Measurements from ENCODE around the gene DUXB. TPM values are rescaled to one million over a fixed set of nuclear protein-coding genes. Genes with fewer than 3 reads are reported as not detected.

Gene DUXB
- not detected in 2 replicates for total RNA-seq (2014; rRNA removed; shearing (Covaris generic); ENCODE audit: low replicate concordance)

GRCh38 chr16:75701361-75701760, at the start of gene DUXB:
DUXB (minus strand) TSS chr16:75701461; CDS start chr16:75701418, 43 bp downstream.
- DNase-seq: no peak
- Histone ChIP-seq H3K36me3 (ENCODE audit: insufficient read depth, low read length) (no peaks in the 10 kb centered on the region), H3K27ac (ENCODE audit: low read length) (no peak within 1 kb of the TSS), H4K20me1 (ENCODE audit: insufficient read depth, low read depth, low read length) (no peaks in the 10 kb centered on the region), H3K27me3 (ENCODE audit: low read length) (no peaks in the 10 kb centered on the region), H3K9ac (ENCODE audit: low read length) (no peak within 1 kb of the TSS), H3K79me2 (ENCODE audit: low read length) (no peaks in the 10 kb centered on the region), H2AFZ (ENCODE audit: low read length) (no peak within 1 kb of the TSS), H3K4me3 (ENCODE audit: low read length) (no peak within 1 kb of the TSS), H3K9me3 (ENCODE audit: low read length) (no peaks in the 10 kb centered on the region), H3K4me2 (ENCODE audit: low read depth, low read length, poor library complexity, severe bottlenecking) (no peak within 1 kb of the TSS), H3K4me1 (ENCODE audit: low read length) (no peaks in the 10 kb centered on the region), H3K9me2 (replicated peaks; ENCODE audit: insufficient read depth, low read length) (no peaks in the 10 kb centered on the region)

- H3K4me1 ChIP-seq (ENCODE audit: low read length): no peaks in the 10 kb centered on the region
- no peaks in the 10 kb centered on the region for H4K20me1 ChIP-seq (ENCODE audit: insufficient read depth, low read depth, low read length)
- H3K9ac ChIP-seq (ENCODE audit: low read length): no peak overlapping the region
- H2AFZ ChIP-seq (ENCODE audit: low read length): no peak overlapping the region
- no peaks in the 10 kb centered on the region for H3K27me3 ChIP-seq (ENCODE audit: low read length)
- H3K79me2 ChIP-seq (ENCODE audit: low read length): no peaks in the 10 kb centered on the region
- no peaks in the 10 kb centered on the region for H3K36me3 ChIP-seq (ENCODE audit: insufficient read depth, low read length)
- DNase-seq: no peak
- H3K4me3 ChIP-seq (ENCODE audit: low read length): no peak overlapping the region
- H3K4me2 ChIP-seq (ENCODE audit: low read depth, low read length, poor library complexity, severe bottlenecking): no peak overlapping the region
- H3K27ac ChIP-seq (ENCODE audit: low read length): no peak overlapping the region
- no peaks in the 10 kb centered on the region for H3K9me2 ChIP-seq (replicated peaks; ENCODE audit: insufficient read depth, low read length)
- no peaks in the 10 kb centered on the region for H3K9me3 ChIP-seq (ENCODE audit: low read length)
Observed at GRCh38 chr16:75750528-75750927, 49.3 kb upstream of the DUXB start.

- Histone ChIP-seq H3K9me3 (ENCODE audit: low read length) (peaks cover 21% of the 10 kb centered on the region), H4K20me1 (ENCODE audit: insufficient read depth, low read depth, low read length) (no peaks in the 10 kb centered on the region), H3K9ac (ENCODE audit: low read length) (no peak overlapping the region), H3K79me2 (ENCODE audit: low read length) (no peaks in the 10 kb centered on the region), H3K4me3 (ENCODE audit: low read length) (no peak overlapping the region), H3K9me2 (replicated peaks; ENCODE audit: insufficient read depth, low read length) (no peaks in the 10 kb centered on the region), H3K4me2 (ENCODE audit: low read depth, low read length, poor library complexity, severe bottlenecking) (no peak overlapping the region), H2AFZ (ENCODE audit: low read length) (no peak overlapping the region), H3K27ac (ENCODE audit: low read length) (no peak overlapping the region), H3K27me3 (ENCODE audit: low read length) (no peaks in the 10 kb centered on the region), H3K4me1 (ENCODE audit: low read length) (no peaks in the 10 kb centered on the region), H3K36me3 (ENCODE audit: insufficient read depth, low read length) (no peaks in the 10 kb centered on the region)
- DNase-seq: peak; percentile 2
Observed at GRCh38 chr16:75746359-75746758, 45.1 kb upstream of the DUXB start.

GRCh38 chr16:75745823-75746222, 44.6 kb upstream of the DUXB start:
- no peaks in the 10 kb centered on the region for H3K79me2 ChIP-seq (ENCODE audit: low read length)
- no peak overlapping the region for H3K4me3 ChIP-seq (ENCODE audit: low read length)
- peak; percentile 26 for DNase-seq
- peaks cover 27% of the 10 kb centered on the region for H3K9me3 ChIP-seq (ENCODE audit: low read length)
- H3K9me2 ChIP-seq (replicated peaks; ENCODE audit: insufficient read depth, low read length): no peaks in the 10 kb centered on the region
- no peaks in the 10 kb centered on the region for H3K4me1 ChIP-seq (ENCODE audit: low read length)
- H4K20me1 ChIP-seq (ENCODE audit: insufficient read depth, low read depth, low read length): no peaks in the 10 kb centered on the region
- no peak overlapping the region for H3K9ac ChIP-seq (ENCODE audit: low read length)
- no peak overlapping the region for H3K27ac ChIP-seq (ENCODE audit: low read length)
- no peaks in the 10 kb centered on the region for H3K27me3 ChIP-seq (ENCODE audit: low read length)
- no peaks in the 10 kb centered on the region for H3K36me3 ChIP-seq (ENCODE audit: insufficient read depth, low read length)
- no peak overlapping the region for H2AFZ ChIP-seq (ENCODE audit: low read length)
- H3K4me2 ChIP-seq (ENCODE audit: low read depth, low read length, poor library complexity, severe bottlenecking): no peak overlapping the region

- Histone ChIP-seq H4K20me1 (ENCODE audit: insufficient read depth, low read depth, low read length) (no peaks in the 10 kb centered on the region), H3K9me3 (ENCODE audit: low read length) (peaks cover 28% of the 10 kb centered on the region)
Observed at GRCh38 chr16:75745242-75745641, 44.0 kb upstream of the DUXB start.

GRCh38 chr16:75742424-75743047, 41.3 kb upstream of the DUXB start:
- Histone ChIP-seq H3K9me2 (replicated peaks; ENCODE audit: insufficient read depth, low read length) (no peaks in the 10 kb centered on the region), H3K27ac (ENCODE audit: low read length) (no peak overlapping the region), H3K4me1 (ENCODE audit: low read length) (no peaks in the 10 kb centered on the region), H3K9me3 (ENCODE audit: low read length) (peaks cover 28% of the 10 kb centered on the region), H3K27me3 (ENCODE audit: low read length) (no peaks in the 10 kb centered on the region), H4K20me1 (ENCODE audit: insufficient read depth, low read depth, low read length) (no peaks in the 10 kb centered on the region), H3K79me2 (ENCODE audit: low read length) (no peaks in the 10 kb centered on the region), H3K4me3 (ENCODE audit: low read length) (no peak overlapping the region), H3K9ac (ENCODE audit: low read length) (no peak overlapping the region), H3K4me2 (ENCODE audit: low read depth, low read length, poor library complexity, severe bottlenecking) (no peak overlapping the region), H3K36me3 (ENCODE audit: insufficient read depth, low read length) (no peaks in the 10 kb centered on the region), H2AFZ (ENCODE audit: low read length) (no peak overlapping the region)
- peak; percentile 50 for DNase-seq

More at GRCh38 chr16:75745242-75745641, 44.0 kb upstream of the DUXB start:
- Histone ChIP-seq H3K27me3 (ENCODE audit: low read length) (no peaks in the 10 kb centered on the region), H3K4me3 (ENCODE audit: low read length) (no peak overlapping the region), H3K4me2 (ENCODE audit: low read depth, low read length, poor library complexity, severe bottlenecking) (no peak overlapping the region), H3K27ac (ENCODE audit: low read length) (no peak overlapping the region), H3K9ac (ENCODE audit: low read length) (no peak overlapping the region), H3K79me2 (ENCODE audit: low read length) (no peaks in the 10 kb centered on the region), H3K4me1 (ENCODE audit: low read length) (no peaks in the 10 kb centered on the region), H2AFZ (ENCODE audit: low read length) (no peak overlapping the region), H3K9me2 (replicated peaks; ENCODE audit: insufficient read depth, low read length) (no peaks in the 10 kb centered on the region), H3K36me3 (ENCODE audit: insufficient read depth, low read length) (no peaks in the 10 kb centered on the region)
- DNase-seq: peak; percentile 38

- DNase-seq: peak; percentile 27
- Histone ChIP-seq H3K27ac (ENCODE audit: low read length) (no peak overlapping the region), H3K36me3 (ENCODE audit: insufficient read depth, low read length) (no peaks in the 10 kb centered on the region), H3K27me3 (ENCODE audit: low read length) (no peaks in the 10 kb centered on the region), H3K9ac (ENCODE audit: low read length) (no peak overlapping the region), H2AFZ (ENCODE audit: low read length) (no peak overlapping the region), H3K9me3 (ENCODE audit: low read length) (no peaks in the 10 kb centered on the region), H3K9me2 (replicated peaks; ENCODE audit: insufficient read depth, low read length) (no peaks in the 10 kb centered on the region), H3K4me1 (ENCODE audit: low read length) (no peaks in the 10 kb centered on the region), H3K79me2 (ENCODE audit: low read length) (no peaks in the 10 kb centered on the region), H4K20me1 (ENCODE audit: insufficient read depth, low read depth, low read length) (no peaks in the 10 kb centered on the region), H3K4me2 (ENCODE audit: low read depth, low read length, poor library complexity, severe bottlenecking) (no peak overlapping the region), H3K4me3 (ENCODE audit: low read length) (no peak overlapping the region)
Observed at GRCh38 chr16:75733305-75734211, 32.3 kb upstream of the DUXB start.

GRCh38 chr16:75732871-75733270, 31.6 kb upstream of the DUXB start:
- Histone ChIP-seq H3K9me2 (replicated peaks; ENCODE audit: insufficient read depth, low read length) (no peaks in the 10 kb centered on the region), H2AFZ (ENCODE audit: low read length) (no peak overlapping the region), H3K4me2 (ENCODE audit: low read depth, low read length, poor library complexity, severe bottlenecking) (no peak overlapping the region), H3K4me3 (ENCODE audit: low read length) (no peak overlapping the region), H3K9ac (ENCODE audit: low read length) (no peak overlapping the region), H3K4me1 (ENCODE audit: low read length) (no peaks in the 10 kb centered on the region), H3K27me3 (ENCODE audit: low read length) (no peaks in the 10 kb centered on the region), H4K20me1 (ENCODE audit: insufficient read depth, low read depth, low read length) (no peaks in the 10 kb centered on the region), H3K9me3 (ENCODE audit: low read length) (no peaks in the 10 kb centered on the region), H3K79me2 (ENCODE audit: low read length) (no peaks in the 10 kb centered on the region), H3K27ac (ENCODE audit: low read length) (no peak overlapping the region), H3K36me3 (ENCODE audit: insufficient read depth, low read length) (no peaks in the 10 kb centered on the region)
- DNase-seq: peak; percentile 37

Measured in Karpas-422 (cell line).